Pancreas (tissue), 10 donors: ENCODE measurements around the gene MLXIP. TPM values are rescaled to one million over a fixed set of nuclear protein-coding genes. Genes with fewer than 3 reads are reported as not detected.
A peak's percentile ranks its signal among the peaks of the same experiment; 100 is the strongest.

Experiments
- ATAC-seq, 4 donors: fragments of 200-7000 bp; cut with Tn5 transposase; one replicate each; pipeline versions ENCODE4 v1.8.0 to v1.9.1; 2020; ENCODE audit warnings: mild to moderate bottlenecking in 4 of 4, moderate library complexity in 4 of 4
- DNase-seq, 6 donors: peaks; one replicate each; pipeline ENCODE4 v3.0.0-alpha.2; 2020
- FAIRE-seq: peaks from 2 replicates; lab custom pipeline; 2012; peaks lifted over from hg19 to GRCh38; lab: Jason Lieb, UNC
- H3K27ac ChIP-seq, 4 donors: fragments of 200-600 bp; sonication (generic); 1 replicate in 3 of 4; 2 replicates in 1 of 4; pipeline versions ENCODE4 v1.5.0 to v1.8.0; 2020
- H3K27me3 ChIP-seq, 4 donors: fragments of 200-600 bp; one replicate each; pipeline ENCODE4 v1.8.0; 2021
- H3K36me3 ChIP-seq, 3 donors: fragments of 200-600 bp; sonication (generic) in 1 of 3; one replicate each; pipeline versions ENCODE4 v1.5.0 to v1.8.0; 2020 to 2021
- H3K4me1 ChIP-seq, 3 donors: fragments of 200-600 bp; one replicate each; pipeline ENCODE4 v1.8.0; 2021
- H3K4me3 ChIP-seq, 4 donors: fragments of 200-600 bp; sonication (generic) in 2 of 4; one replicate each; pipeline versions ENCODE4 v1.5.0 to v1.8.0; 2020 to 2021
- H3K9me3 ChIP-seq, 4 donors: fragments of 200-600 bp; one replicate each; pipeline ENCODE4 v1.8.0; 2021
- CTCF ChIP-seq, 4 donors: fragments of 200-600 bp; sonication (generic) in 3 of 4; IDR thresholded peaks; one replicate each; pipeline versions ENCODE4 v1.5.0 to v1.8.0; 2021; ENCODE audit warnings: antibody characterized with exemption in 4 of 4
- WGBS, 2 donors: extraction: QIAGEN DNeasy Blood & Tissue Kit; methylation state at CpG; one replicate each; pipeline ENCODE4 v1.1.7; 2013; 5-methylcytosine and 5-hydroxymethylcytosine counted together
- intact Hi-C, 3 donors: fragments of 100-400 bp; cut with DNase I; formaldehyde crosslinking; loops; one replicate each; pipeline versions ENCODE4 v1.11.1 to v1.14.2; 2022
- polyA plus RNA-seq, 2 donors: library from polyadenylated mRNA; stranded (reverse); fragments of 200-250 nt; gene quantifications; one replicate each; pipeline ENCODE4 v1.2.3, GENCODE V29; 2013
- total RNA-seq, 6 donors: library from RNA; stranded (reverse); fragmentation: NEBNext Ultra II Directional in 4 of 6; extraction: Animal tissue kit (Norgen Biotek cat#: 25700) in 4 of 6; gene quantifications; one replicate each; pipeline versions ENCODE4 v1.2.1 to v1.2.4, GENCODE V29; 2021 to 2023
- donor health status: healthy with polysubstance abuse.
- donor health status: DM: no; HTN: no; CAD: no; lungs with moderate emphysema.
- donor health status: DM: no; HTN: no; CAD: no.
- donor health status: control.
- donor health status: control.
- donor health status: Bipolar disorder and iron deficiency.
- donor health status: DM: yes; HTN: yes; CAD: no.
- donor health status: DM: no; HTN: no; CAD: no.
- donor health status: DM: no; HTN: no; CAD: no.
- donor health status: DM: yes; HTN: yes; CAD: no.

The MLXIP gene
- total and polyA plus RNA-seq, 8 donors = 35.4 to 90.1 (median 55.5) TPM

- intact Hi-C loops = no loop called here
Observed at GRCh38 chr12:122090759-122091515, 12.4 kb downstream of the MLXIP start.

GRCh38 chr12:122093098-122093883 lies 14.7 kb downstream of the MLXIP start:
- no peaks in the 10 kb centered on the region for H3K27me3 ChIP-seq
- no peak overlapping the region for H3K27ac ChIP-seq
- TF ChIP-seq CTCF (IDR thresholded peaks at IDR 0.05) = no peak
- 88% methylated on average over 9 of the region's 9 CpGs for WGBS, 2 donors
- no peaks in the 10 kb centered on the region for H3K9me3 ChIP-seq
- intact Hi-C loops = no loop called here
- DNase-seq (peak in 1 of 6 donors; percentile 15), FAIRE-seq (no peak), ATAC-seq (no peak)
- H3K4me1 ChIP-seq = peaks cover 41 to 62% (median 48%) of the 10 kb centered on the region in 3 donors
- H3K36me3 ChIP-seq = no peaks in the 10 kb centered on the region
- H3K4me3 ChIP-seq = no peak overlapping the region

More at GRCh38 chr12:122090759-122091515, 12.4 kb downstream of the MLXIP start:
- H3K36me3 ChIP-seq = peaks cover 0 to 7% (median 0%) of the 10 kb centered on the region in 3 donors
- TF ChIP-seq CTCF (IDR thresholded peaks at IDR 0.05) = no peak
- no peaks in the 10 kb centered on the region for H3K27me3 ChIP-seq
- H3K9me3 ChIP-seq = no peaks in the 10 kb centered on the region
- no peak overlapping the region for H3K4me3 ChIP-seq
- WGBS, 2 donors = 59 to 63% methylated on average over 7 of the region's 7 CpGs
- ATAC-seq = peak in 3 of 4 donors; percentile 19 to 39 (median 33)
- H3K27ac ChIP-seq = peak overlapping the region in 3 of 4 donors; percentile 20 to 44 (median 29)
- H3K4me1 ChIP-seq = peaks cover 27 to 46% (median 29%) of the 10 kb centered on the region in 3 donors
- FAIRE-seq = peak; percentile 59
- DNase-seq = peak in 1 of 6 donors; percentile 19

- peaks cover 46 to 64% (median 52%) of the 10 kb centered on the region in 3 donors for H3K4me1 ChIP-seq
Observed at GRCh38 chr12:122094137-122094734, 15.7 kb downstream of the MLXIP start.

More at GRCh38 chr12:122094137-122094734, 15.7 kb downstream of the MLXIP start:
- FAIRE-seq = no peak
- no peaks in the 10 kb centered on the region for H3K9me3 ChIP-seq
- intact Hi-C loops = no loop called here
- H3K27ac ChIP-seq = no peak overlapping the region
- H3K4me3 ChIP-seq = no peak overlapping the region
- WGBS, 2 donors = 97 to 98% methylated on average over 5 of the region's 5 CpGs
- H3K27me3 ChIP-seq = no peaks in the 10 kb centered on the region
- no peak for ATAC-seq
- no peak for TF ChIP-seq CTCF (IDR thresholded peaks at IDR 0.05)
- peak in 1 of 6 donors; percentile 14 for DNase-seq
- H3K36me3 ChIP-seq = no peaks in the 10 kb centered on the region
